ENCODE results near the gene RAC2.

DNA sequence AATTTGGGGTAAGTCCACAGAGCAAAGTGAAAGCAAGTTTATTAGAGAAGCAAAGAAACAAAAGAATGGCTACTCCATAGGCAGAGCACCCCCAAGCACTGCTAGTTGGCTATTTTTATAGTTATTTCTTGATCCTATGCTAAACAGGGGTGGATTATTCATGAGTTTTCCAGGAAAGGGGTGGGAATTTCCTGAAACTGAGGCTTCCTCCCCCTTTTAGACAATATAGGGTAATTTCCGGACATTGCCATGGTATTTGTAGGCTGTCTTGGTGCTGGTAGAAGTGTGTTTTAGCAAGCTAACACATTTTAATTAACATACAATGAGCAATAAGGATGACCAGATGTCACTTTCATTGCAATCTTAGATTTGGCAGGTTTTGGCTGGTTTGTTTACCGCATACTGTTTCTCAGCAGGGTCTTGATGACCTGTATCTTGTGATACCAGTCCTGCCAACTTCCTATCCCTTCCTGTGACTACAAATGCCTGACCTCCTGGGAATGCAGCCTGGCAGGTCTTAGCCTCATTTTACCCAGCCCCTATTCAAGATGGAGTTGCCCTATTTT lies 55.1 kb downstream of the RAC2 start:
- TF ChIP-seq, protein P1, sequence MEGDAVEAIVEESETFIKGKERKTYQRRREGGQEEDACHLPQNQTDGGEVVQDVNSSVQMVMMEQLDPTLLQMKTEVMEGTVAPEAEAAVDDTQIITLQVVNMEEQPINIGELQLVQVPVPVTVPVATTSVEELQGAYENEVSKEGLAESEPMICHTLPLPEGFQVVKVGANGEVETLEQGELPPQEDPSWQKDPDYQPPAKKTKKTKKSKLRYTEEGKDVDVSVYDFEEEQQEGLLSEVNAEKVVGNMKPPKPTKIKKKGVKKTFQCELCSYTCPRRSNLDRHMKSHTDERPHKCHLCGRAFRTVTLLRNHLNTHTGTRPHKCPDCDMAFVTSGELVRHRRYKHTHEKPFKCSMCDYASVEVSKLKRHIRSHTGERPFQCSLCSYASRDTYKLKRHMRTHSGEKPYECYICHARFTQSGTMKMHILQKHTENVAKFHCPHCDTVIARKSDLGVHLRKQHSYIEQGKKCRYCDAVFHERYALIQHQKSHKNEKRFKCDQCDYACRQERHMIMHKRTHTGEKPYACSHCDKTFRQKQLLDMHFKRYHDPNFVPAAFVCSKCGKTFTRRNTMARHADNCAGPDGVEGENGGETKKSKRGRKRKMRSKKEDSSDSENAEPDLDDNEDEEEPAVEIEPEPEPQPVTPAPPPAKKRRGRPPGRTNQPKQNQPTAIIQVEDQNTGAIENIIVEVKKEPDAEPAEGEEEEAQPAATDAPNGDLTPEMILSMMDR (IDR thresholded peaks at IDR 0.05), result no peak
- no peak for TF ChIP-seq POLR2A (IDR thresholded peaks at IDR 0.05)
